Activated gamma-delta T cell treated with anti-CD3 and anti-CD28 coated beads, Interleukin-2, amount 50 U/mL, for 16 hours (primary cell): ENCODE results near the gene SMIM41.

Experiments used
- DNase-seq: peaks from one replicate; pipeline ENCODE4 v3.0.0-alpha.2; 2020; ENCODE audit warnings: low read depth

SMIM41 gene

DNA sequence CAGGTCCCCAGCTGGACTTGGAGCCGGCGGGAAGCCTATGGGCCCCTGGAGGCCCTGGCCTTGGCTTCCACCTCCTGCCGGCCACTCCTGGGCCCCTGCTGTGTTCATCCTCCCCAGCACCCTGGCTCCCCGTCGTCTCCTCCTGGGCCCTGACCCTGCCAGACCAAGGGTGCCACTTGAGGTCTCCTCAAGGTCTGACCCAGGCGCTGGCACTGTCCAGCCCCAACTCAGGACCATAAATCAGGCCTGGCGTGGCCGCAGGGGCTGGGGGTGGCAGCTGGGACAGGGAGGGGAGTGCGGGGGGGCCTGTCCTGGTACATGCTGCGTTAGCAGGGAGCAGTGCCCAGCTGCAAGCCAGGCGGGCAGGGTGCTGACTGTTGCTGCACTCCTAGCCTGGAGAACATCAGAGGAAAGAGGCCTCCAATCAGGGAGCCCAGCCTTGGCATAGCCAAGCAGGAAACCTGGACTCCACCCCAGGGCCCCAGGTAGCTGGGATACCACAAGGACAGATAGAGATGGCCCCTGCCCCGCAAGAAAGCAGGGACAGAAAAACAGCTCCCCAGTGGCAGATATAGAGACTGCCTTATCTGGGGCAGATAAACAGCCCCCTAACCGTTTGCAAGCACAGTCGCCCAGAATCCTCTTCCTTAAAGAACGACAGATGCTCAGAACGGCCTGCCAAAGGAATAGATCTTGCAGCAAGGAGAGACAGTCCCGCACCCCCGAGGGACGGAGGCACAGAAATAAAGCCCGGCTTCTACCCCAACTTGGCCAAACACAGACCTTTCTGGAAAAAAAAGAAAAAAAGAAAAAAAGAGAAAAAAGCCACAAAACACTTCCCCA, 16.2 kb upstream of the SMIM41 start:
- no peak for DNase-seq

DNA sequence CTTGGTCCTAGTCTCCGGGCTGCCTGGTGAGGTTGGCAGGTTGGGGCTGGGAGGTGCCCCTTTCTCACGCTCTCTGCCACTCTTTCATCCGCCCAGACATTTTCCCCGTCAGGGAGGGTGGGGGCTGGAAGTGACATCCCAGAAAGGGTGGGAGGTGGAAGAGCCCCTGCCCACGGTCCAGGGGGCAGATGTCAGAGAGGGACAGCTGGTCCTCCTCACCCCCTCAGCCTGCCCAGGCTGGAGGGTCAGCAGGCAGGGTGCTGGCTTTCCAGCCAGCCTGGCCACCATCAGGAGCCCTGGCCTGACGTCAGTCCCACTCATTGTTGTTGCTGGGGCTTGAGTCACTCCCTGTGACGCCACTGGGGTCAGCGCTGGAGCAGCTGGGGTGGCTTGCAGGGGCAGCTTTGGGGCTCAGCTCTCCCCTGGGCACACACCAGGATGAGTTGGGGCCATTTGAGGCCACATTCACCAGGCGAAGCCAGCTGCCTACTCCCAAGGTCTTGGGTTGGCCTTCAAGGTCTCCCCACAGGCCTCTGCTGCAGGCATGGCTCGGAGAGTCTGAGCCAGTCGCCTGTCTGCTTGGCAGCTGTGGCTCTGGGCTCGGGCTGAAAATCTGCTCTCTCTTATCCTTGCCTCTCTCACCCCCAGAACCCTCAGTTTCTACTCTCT, 15.4 kb upstream of the SMIM41 start:
- DNase-seq, result no peak

DNA sequence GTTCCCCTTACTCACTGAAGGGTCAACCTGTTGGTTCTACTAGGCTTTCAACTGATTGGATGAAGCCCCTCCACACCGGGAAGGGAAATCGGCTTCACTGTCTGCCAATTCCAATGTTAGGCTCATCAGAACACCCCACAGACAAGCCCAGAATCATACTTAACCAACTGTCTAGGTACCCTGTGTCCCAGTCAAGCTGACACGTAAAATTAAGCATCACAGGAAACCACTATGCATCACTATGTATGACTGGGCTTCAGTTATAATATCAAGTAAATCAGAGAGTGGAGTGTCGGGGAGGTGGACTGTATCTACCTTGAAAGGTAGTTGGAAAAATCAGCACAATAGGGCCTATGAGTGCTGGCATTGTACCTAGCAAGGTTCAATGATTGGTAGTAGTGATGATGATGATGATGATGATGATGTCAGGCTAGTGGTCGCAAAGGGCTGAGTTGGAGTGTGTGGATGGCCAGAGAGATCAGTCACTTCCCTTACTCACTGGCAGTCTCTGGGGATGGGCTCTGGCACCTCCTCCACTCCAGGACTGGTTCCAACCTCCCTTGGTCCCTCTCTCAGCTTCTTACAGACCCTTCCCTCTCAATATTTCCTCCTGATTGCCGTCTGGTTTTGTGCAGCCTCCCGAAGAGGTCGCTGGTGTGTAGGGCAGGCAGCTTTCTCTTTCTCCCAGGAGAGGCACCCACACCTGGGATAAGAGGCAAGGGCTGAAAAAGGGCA, 13.0 kb upstream of the SMIM41 start:
- no peak for DNase-seq

DNA sequence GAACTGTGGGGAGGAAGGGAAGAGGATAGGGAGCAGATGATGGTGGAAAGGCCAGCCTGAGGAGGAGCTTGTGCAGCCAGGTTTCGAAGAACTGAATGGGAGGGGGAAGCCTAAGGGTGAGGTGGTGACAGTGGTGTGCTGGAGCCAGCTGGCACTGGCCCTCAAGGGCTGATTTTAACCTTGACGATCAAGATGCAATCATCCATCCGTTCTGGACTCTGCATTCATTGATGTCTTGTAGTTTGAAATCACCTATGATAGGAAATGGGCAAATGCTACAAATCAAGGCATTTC, 12.5 kb upstream of the SMIM41 start:
- DNase-seq, result no peak

DNA sequence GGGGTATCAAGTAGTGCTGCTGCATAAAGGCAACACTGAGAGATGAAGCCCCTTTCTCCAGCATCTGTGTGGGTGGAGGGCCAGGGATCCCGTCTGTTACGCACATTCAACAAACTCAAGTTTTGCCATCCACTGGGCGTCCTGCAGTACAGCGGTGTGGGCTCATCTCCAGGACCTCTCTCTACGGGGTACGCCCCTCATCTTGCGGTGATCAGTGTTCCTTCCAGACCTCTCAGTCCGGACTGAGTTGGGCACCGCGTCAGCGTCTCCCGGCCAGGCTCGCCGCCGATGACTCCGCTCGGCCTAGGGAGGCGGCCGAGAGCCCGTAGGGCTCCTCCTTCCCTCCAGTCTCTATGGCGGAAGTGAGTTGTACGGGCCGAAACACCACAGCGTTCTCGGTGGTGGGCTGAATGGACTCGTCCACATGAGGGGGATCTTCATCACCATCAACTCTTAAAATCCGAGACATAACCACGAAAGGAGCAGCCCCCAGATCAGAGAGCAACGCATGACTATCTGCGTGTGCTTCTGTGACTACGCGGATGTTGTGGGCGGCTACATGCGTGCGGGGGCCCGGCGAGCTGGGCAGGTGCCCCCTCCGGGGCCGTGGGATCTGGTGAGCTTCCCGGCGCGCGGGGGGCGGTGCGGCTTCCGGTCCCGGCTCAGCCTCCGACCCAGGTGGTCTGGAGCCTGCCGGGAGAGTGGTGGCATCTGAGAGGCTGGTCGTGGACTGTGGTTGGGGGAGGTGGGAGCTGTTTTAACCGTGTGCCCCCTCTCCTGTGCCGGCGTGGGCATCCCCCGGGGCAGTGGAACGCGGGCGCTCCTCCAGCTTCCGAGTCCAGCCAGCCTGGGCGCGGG, 9.9 kb upstream of the SMIM41 start, which contains the start of gene ATG101:
Gene ATG101 (plus strand): TSS at position 652 of the 858 bp plus-strand sequence. CDS start 3,673 bp downstream, outside the sequence.
- DNase-seq, result peak; percentile 81

DNA sequence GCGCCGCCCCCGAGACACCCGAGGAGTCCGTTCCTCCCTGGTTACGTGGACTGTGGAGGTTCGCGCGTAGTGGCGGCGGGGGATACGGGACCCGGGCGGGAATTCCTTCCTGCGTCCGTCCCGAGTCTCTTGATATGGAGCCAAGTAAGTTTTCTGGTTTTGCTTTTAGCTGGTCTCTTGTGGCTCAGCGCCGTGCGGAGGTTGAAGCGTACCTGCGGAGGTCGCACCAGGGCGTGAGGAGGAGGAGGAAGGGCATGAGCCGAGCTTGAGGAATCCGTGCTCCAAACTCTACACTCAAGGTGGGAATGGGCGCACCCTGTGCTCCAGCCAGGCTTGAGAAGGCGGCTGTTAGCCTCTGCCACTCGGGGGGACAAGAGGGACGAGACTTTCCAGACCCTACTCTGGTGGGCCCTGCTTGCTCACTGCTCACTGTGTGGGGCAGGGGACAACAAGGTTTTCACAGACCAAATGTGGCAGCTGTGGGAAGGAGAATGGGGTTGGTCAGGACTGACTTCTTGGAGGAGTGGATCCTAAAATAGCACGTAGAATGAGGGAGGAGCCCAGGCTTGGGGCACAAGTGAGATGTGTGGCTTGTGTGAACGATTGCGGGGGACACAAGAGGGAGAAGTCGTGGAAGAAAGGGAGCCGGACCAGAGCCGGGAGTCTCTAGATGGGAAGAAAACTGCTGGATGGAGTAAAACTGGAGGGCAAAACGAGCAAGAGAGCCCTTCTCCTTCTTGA, 9.1 kb upstream of the SMIM41 start:
- DNase-seq, result no peak

DNA sequence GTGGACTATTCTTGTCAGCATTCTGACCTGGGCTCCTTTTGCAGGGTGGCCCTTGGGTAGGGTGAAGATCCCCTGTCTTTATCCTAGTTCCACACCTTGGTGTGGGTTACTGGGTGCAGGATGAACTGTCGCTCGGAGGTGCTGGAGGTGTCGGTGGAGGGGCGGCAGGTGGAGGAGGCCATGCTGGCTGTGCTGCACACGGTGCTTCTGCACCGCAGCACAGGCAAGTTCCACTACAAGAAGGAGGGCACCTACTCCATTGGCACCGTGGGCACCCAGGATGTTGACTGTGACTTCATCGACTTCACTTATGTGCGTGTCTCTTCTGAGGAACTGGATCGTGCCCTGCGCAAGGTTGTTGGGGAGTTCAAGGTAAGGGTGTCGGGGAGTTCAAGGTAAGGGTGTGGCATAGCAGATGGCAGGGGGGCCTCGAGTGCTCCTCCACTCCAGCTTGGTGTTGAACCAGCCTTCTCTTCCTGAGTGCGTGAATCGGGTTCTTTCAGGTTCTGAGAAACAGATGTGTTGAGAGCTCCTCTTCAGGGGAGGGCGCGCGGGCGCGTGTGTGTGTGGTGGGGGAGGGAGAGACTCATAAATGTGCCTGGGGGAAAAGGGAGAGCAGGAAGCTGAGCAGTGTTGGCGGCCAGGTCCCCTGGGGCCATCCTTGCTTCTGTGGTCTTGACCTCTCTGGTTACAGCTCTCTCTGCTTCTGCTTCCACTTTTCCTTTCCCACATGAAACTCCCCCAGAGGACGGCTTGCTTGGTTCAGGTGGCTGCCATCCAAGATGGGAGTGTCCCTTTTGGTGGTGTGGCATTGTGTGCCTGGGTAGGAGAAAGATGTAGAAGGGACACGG, 5.7 kb upstream of the SMIM41 start:
- no peak for DNase-seq

DNA sequence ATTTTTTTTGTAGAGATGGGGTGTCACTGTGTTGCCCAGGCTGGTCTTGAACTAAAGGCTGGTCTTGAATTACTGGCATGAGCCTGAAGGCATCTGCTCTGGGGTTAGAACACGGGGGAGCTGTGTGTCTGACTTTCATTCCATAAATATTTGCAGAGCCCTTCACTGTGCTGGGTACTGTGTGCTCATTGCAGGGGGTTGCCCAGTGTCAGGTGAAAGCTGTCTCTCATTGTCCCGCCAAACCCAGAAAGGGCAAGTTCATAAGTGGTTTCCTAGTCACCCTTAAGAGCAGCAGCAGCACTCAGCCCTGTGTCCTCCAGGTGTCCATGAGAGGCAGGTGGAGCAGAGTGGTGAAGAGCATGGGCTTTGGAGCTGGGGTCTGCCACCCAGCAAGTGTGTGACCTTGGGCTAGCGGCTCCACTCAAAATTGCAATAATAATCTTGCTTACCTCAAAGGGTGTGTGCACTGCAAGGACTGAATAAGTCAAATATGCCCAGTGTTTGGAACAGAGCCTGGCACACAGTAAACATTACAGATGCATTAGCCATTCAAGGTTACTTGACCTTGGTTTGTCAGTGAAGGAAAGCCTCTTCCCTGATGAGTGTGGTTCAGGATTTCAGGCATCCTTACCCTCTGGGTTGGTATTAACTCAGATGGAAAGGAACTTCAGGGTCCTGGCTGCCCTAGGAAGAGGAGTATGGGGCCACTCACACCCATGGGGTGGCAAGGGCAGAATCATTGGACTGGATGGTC, 4.4 kb upstream of the SMIM41 start:
- no peak for DNase-seq

DNA sequence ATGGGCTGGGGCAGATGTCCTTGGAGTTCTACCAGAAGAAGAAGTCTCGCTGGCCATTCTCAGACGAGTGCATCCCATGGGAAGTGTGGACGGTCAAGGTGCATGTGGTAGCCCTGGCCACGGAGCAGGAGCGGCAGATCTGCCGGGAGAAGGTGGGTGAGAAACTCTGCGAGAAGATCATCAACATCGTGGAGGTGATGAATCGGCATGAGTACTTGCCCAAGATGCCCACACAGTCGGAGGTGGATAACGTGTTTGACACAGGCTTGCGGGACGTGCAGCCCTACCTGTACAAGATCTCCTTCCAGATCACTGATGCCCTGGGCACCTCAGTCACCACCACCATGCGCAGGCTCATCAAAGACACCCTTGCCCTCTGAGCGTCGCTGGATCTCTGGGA, 2.7 kb upstream of the SMIM41 start:
- no peak for DNase-seq

DNA sequence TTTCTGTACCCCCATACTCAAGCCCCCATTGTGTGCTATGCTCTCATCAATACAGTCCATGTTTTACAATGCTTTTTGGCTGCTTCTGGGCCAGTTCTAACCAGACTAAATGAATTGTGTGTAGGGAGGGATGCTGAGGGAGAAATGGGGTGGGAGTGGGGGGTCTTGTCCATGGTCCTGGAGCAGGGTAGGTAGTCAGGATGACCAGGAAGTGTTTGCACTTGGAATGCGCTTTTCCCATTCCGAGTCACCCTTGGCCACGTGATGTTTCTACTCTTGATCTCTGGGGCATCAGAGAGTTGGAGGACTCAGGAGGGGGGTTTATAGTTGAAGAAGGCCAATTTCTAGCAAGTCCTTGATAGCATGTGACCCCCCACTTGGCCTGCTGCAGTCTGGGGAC, 1.2 kb upstream of the SMIM41 start:
- no peak for DNase-seq

DNA sequence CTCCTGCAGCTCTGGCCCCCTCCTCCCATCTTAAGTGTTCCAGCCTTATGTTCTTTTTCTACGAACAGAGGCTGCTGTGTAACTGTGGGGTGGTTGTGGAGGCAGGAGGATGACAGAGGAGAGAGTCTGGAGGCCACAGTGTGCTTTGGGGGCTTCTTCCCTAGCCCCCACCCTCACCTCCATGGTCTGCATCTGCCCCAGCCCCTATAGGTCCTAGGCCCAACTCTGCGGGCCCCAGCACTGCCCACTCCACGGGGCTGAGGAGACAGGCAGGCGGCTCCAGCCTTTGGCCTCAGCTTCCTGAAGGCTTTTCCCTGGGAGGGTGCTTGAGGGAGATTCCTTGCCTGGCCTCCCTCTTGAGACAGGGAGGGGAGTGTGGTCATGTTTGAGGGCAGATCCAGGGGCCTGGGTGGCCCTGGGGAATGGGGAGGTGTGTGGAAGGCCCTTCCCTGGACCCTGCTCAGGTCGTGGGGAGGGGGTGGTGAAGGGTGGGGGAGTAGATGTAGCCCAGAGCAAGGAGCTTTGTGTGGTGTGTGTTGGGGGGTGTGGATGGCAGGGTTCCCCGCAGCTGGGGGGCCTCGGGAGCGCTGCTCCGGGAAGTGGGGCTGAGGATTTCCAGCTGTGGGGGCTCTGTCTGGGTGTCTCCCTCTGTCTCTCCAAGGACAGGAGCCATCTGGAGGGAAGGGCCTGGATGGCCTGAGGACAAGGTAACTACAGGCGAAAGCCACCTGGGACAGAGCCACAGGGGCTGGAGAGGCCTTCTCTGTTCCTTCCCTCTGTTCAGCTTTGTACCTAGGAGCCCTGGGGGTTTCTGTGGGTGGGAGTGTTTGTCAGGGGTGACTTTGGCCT, 1.1 kb downstream of the SMIM41 start:
- DNase-seq, result no peak

DNA sequence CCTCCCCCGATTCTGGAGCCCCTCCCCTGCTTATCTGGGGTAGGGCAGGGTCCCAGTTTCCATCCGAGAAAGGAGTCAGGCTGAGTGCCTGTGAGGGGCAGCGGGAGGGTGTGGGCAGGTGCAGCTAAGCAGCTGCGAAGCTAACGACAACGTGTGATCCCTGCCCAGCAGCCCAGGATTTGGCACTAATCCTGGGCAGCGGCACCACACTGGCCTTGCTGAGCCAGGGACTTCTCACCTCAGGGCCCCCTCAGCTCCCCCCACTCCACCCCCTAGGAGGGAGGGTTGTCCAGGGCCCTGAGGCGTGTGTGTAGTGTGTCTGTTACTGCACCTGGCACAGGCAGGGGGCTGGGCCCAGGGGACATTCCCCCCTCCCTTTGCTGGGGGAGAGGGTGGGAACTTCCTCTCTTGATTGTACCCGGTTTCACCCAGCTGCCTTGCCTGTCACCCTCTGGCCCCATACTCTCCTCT, 1.8 kb downstream of the SMIM41 start:
- DNase-seq, result no peak

DNA sequence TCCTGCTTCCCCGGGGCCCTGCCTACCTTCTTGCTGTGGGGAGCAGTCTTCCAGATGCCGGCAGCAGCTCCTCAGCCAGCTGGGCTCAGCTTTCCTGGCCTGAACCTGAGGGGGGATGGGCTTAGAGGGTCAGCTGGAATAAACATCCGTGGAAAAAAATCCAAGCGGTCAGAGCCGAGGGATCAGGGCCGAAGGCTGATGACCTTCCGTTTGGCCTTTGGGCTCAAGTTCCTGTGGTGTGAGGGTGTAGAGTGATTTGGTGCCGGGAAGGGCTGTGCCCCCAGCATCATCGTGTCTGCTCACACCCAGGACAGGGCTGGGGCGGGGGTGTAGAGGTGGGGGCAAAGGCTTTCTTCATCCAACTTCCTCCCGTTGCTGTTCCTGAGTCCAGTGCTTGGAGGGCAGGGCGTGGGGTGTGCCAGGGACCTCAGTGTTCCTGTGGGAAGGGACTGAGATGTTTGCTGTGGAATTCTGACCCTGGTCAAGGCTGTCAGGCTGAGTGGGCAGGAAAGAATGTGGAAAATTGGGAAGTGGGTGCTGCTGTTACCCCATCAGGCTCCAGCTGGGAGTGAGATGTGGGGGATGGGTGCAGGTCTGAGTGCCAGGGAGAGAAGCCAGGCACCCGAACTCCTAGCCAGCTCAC, 2.6 kb downstream of the SMIM41 start:
- no peak for DNase-seq

DNA sequence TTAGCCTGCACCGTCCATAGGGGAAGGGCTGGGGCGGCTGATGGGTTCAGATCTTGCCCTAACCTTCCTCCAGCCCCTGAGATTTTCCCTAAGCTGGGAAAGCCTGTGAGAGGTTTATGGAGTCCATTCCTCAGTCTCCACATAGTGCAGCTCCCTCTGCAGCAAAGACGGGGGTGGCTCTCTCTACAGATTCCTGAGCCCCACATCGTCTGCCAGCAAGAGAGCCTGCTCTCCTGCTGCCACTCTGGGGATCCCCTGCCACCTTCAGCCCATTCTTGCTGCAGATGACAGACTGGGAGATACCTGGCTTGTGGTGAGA, 3.1 kb downstream of the SMIM41 start:
- DNase-seq, result no peak

DNA sequence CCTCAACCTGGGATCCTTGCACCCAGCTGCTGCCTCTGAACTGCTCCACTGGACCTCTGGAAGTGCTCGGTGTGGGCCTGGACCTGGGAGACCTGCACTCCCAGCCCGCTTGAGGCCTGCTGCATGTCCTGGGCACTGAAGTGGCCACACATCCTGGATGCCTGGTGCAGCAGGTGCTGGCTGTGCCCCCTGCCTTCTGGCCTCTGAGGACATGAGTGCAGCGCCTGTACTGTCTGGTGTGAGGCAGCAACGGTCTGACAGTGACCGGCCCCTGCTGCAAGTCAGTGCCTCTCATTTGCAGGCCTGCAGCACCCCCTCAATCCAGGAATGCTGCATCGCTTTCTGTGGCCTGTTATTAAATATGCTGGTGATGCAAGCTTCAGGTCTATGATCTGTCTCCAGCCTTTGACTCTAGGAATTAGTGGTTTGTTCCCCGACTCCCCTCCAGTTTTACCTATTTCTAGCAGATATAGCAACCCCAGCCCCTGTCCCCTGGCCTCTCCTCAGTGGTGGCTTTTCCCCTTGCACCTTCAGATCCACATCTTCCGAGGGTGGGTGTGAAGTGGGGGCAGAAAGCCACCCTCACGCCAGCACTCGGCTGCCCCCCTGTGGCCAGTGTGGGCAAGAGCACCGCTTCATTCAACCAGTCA, 3.6 kb downstream of the SMIM41 start:
- DNase-seq, result peak; percentile 54

DNA sequence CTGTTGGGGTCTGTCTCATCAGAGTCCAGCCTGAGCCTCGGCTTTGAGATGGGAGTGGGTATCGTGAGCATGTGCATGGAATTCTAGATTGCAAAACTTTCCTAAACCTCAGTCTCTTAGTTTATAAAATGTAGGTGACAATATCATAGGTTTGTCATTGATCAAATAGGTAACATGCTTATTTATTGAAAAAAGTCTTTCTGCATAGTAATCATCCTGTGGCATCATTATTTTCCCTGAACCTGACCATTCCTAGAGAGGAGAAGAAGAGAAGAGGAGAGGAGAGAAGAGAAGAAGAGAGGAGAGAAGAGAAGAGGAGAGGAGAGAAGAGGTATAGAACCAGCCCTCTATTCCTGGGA, 4.1 kb downstream of the SMIM41 start:
- no peak for DNase-seq

DNA sequence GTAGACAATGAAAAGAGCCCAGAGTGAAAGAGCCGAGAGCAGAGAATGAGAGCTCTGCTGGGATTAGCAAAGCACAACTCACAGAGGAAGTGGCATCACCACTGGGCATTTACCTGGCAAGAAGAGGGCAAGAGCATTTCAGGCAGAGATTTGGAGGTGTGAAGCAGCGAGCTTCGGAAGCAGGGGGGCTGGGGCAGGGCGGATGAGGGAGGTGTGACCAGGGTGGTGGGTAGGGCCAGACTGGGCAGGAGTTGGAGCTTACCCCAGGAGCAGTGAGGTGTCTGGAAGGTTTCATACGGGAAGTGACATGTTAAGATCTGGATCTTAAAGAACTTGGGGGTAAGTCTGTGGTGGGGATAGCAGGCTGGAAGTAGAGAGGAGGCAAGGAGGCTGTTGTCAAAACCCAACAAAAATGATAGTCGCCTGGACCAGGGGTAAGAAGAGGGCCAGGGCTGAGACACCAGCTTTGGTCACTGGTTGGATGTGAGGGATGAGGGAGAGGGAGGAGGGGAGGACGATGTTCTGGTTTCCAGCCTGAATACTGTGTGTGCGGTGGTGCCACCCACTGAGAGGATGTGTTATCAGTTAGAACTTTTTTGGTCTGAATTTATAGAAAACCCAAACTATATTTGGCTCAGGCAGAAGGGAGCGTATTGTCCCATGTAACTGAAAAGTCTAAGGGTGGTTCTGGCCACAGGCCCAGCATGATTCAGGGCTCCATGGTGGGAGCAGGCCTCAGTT, 5.2 kb downstream of the SMIM41 start:
- DNase-seq, result no peak
